Measurements from ENCODE around the gene TERT. TPM values are rescaled to one million over a fixed set of nuclear protein-coding genes. Genes with fewer than 3 reads are reported as not detected.

TERT gene
- total RNA-seq, 3 donors from 2014 or later = under 0.01 TPM; not detected in 2

GRCh38 chr5:1257841-1258240 lies 37.0 kb downstream of the TERT start:
- Histone ChIP-seq H3K4me3 (no peak overlapping the region), H3K36me3 (no peaks in the 10 kb centered on the region), H3K27ac (no peak overlapping the region), H3K4me1 (no peaks in the 10 kb centered on the region), H3K27me3 (peaks cover 0 to 13% of the 10 kb centered on the region in 2 donors), H3K9me3 (peaks cover 16 to 23% of the 10 kb centered on the region in 2 donors)
- no peak for TF ChIP-seq CTCF (IDR thresholded peaks at IDR 0.05)
- TF ChIP-seq POLR2AphosphoS5 (IDR thresholded peaks at IDR 0.05) = no peak
- TF ChIP-seq POLR2A (IDR thresholded peaks at IDR 0.05) = no peak
- intact Hi-C loops (cut with DNase I; ENCODE audit: low total_unique reads) = no loop called here
- DNase-seq (ENCODE audit: low spot score in 2 of 2) = no peak

- Histone ChIP-seq H3K27me3 (peaks cover 0 to 13% of the 10 kb centered on the region in 2 donors), H3K36me3 (no peaks in the 10 kb centered on the region), H3K4me1 (no peaks in the 10 kb centered on the region), H3K27ac (no peak overlapping the region), H3K4me3 (no peak overlapping the region), H3K9me3 (peaks cover 11 to 18% of the 10 kb centered on the region in 2 donors)
- no peak for DNase-seq (ENCODE audit: low spot score in 2 of 2)
- no peak for TF ChIP-seq POLR2AphosphoS5 (IDR thresholded peaks at IDR 0.05)
- TF ChIP-seq POLR2A (IDR thresholded peaks at IDR 0.05) = no peak
- TF ChIP-seq CTCF (IDR thresholded peaks at IDR 0.05) = no peak
- intact Hi-C loops (cut with DNase I; ENCODE audit: low total_unique reads) = no loop called here
Measured at GRCh38 chr5:1257363-1257762, 37.5 kb downstream of the TERT start.

GRCh38 chr5:1256776-1257175 lies 38.1 kb downstream of the TERT start:
- H3K27ac ChIP-seq = no peak overlapping the region
- no peaks in the 10 kb centered on the region for H3K4me1 ChIP-seq
- DNase-seq (ENCODE audit: low spot score in 2 of 2) = no peak
- H3K36me3 ChIP-seq = no peaks in the 10 kb centered on the region
- no peak for TF ChIP-seq CTCF (IDR thresholded peaks at IDR 0.05)
- no peak for TF ChIP-seq POLR2AphosphoS5 (IDR thresholded peaks at IDR 0.05)
- TF ChIP-seq POLR2A (IDR thresholded peaks at IDR 0.05) = no peak
- H3K27me3 ChIP-seq = peaks cover 0 to 13% of the 10 kb centered on the region in 2 donors
- intact Hi-C loops (cut with DNase I; ENCODE audit: low total_unique reads) = no loop called here
- H3K4me3 ChIP-seq = no peak overlapping the region
- H3K9me3 ChIP-seq = peaks cover 6 to 13% of the 10 kb centered on the region in 2 donors

GRCh38 chr5:1255081-1255561 lies 39.7 kb downstream of the TERT start:
- Histone ChIP-seq H3K4me1 (no peaks in the 10 kb centered on the region), H3K9me3 (no peaks in the 10 kb centered on the region), H3K36me3 (no peaks in the 10 kb centered on the region), H3K27me3 (peaks cover 0 to 13% of the 10 kb centered on the region in 2 donors), H3K27ac (no peak overlapping the region), H3K4me3 (no peak overlapping the region)
- no peak for TF ChIP-seq CTCF (IDR thresholded peaks at IDR 0.05)
- TF ChIP-seq POLR2AphosphoS5 (IDR thresholded peaks at IDR 0.05) = no peak
- TF ChIP-seq POLR2A (IDR thresholded peaks at IDR 0.05) = no peak
- DNase-seq (ENCODE audit: low spot score in 2 of 2) = no peak
- intact Hi-C loops (cut with DNase I; ENCODE audit: low total_unique reads) = no loop called here

GRCh38 chr5:1254196-1254595 lies 40.7 kb downstream of the TERT start:
- no peak overlapping the region for H3K27ac ChIP-seq
- no peak for DNase-seq (ENCODE audit: low spot score in 2 of 2)
- intact Hi-C loops (cut with DNase I; ENCODE audit: low total_unique reads) = no loop called here

More at GRCh38 chr5:1254196-1254595, 40.7 kb downstream of the TERT start:
- H3K36me3 ChIP-seq = no peaks in the 10 kb centered on the region
- no peaks in the 10 kb centered on the region for H3K4me1 ChIP-seq
- H3K27me3 ChIP-seq = peaks cover 0 to 22% of the 10 kb centered on the region in 2 donors
- no peak overlapping the region for H3K4me3 ChIP-seq
- H3K9me3 ChIP-seq = no peaks in the 10 kb centered on the region
- TF ChIP-seq POLR2AphosphoS5 (IDR thresholded peaks at IDR 0.05) (no peak), CTCF (IDR thresholded peaks at IDR 0.05) (no peak), POLR2A (IDR thresholded peaks at IDR 0.05) (no peak)

Measured in breast epithelium (tissue), 4 donors.